Mucosa of stomach (tissue), 1 donor: ENCODE measurements around the gene ARHGAP15.

Experiments
- H3K27me3 ChIP-seq: one replicate; pipeline ENCODE4 v1.7.0; 2013; ENCODE audit warnings: mild to moderate bottlenecking, low read length; ENCODE audit not compliant: control insufficient read depth, insufficient read depth
- H3K36me3 ChIP-seq: one replicate; pipeline ENCODE4 v1.7.0; 2013; ENCODE audit warnings: low read length; ENCODE audit not compliant: control insufficient read depth, insufficient read depth
- H3K4me1 ChIP-seq: one replicate; pipeline ENCODE4 v1.7.0; 2013; ENCODE audit warnings: mild to moderate bottlenecking, low read length; ENCODE audit not compliant: control insufficient read depth, insufficient read depth
- H3K4me3 ChIP-seq: one replicate; pipeline ENCODE4 v1.7.0; 2013; ENCODE audit warnings: low read length
- H3K9ac ChIP-seq: one replicate; pipeline ENCODE4 v1.7.0; 2013; ENCODE audit warnings: mild to moderate bottlenecking, low read length, moderate library complexity
- H3K9me3 ChIP-seq: one replicate; pipeline ENCODE4 v1.7.0; 2013; ENCODE audit warnings: mild to moderate bottlenecking, low read length, moderate library complexity; ENCODE audit not compliant: control insufficient read depth
- donor health status: Pancreatic carcinoma.

Gene ARHGAP15

DNA sequence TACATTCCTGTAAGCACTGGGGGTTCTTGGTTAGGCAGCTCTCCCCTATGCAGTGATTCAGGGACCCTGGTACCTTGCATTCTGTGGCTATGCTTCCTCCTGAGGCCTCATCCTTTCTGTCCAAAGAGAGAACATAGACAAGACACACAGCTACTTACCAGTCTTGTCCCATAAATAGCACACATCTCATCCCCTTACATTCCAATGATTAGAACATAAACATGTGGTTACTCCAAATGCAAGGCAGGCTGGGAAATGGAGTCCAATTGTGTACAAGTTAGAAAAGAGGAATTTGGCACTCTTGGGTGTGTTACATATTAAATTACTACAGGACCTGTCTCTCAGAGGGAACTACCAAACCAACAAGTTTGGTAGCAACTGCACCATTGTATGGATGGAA, 171.3 kb downstream of the ARHGAP15 start:
- H3K9me3 ChIP-seq: no peaks in the 10 kb centered on the region
- no peak overlapping the region for H3K9ac ChIP-seq
- no peak overlapping the region for H3K4me3 ChIP-seq
- H3K36me3 ChIP-seq: no peaks in the 10 kb centered on the region
- H3K4me1 ChIP-seq: no peaks in the 10 kb centered on the region
- H3K27me3 ChIP-seq: no peaks in the 10 kb centered on the region

DNA sequence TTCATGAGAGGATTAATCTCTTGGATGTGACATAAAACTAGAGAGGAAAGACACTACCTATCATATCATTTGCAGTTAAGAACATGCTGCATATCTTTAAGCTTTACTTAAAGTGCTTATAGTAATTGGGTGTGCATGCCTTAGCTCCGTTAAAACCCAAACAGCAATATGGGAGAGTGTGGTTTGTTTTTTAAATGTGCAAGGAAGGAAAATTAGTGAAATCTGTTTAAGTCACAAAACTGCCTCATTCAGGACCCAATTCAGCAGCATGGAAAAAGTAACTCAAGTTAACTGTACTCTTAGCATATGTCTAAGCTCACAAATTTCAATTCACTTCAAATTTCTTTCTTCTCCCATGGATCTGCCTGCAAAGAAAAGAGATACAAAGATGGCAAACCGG, 182.2 kb downstream of the ARHGAP15 start:
- no peak overlapping the region for H3K9ac ChIP-seq

DNA sequence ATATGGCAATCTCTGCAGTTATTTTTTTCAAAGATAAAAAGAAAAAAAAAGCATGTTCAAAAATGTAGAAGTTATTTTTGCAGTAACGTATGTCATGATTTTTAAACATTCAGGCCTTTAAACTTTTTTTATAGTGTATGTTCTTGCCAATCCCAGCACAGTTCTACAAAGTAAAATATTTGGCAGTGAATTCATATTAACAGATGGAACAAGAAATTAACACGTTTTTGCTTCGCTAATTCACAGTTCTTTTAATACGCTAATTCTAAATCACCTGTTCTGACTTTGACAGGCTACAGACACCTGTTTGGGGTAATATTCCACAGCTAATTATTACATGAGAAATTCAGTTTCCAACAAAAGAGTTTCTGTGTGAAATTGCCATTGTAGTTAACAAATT, 183.2 kb downstream of the ARHGAP15 start:
- Histone ChIP-seq H3K27me3 (no peaks in the 10 kb centered on the region), H3K9me3 (no peaks in the 10 kb centered on the region), H3K4me1 (no peaks in the 10 kb centered on the region), H3K4me3 (no peak overlapping the region), H3K36me3 (no peaks in the 10 kb centered on the region), H3K9ac (no peak overlapping the region)

More for the DNA sequence above, 182.2 kb downstream of the ARHGAP15 start:
- Histone ChIP-seq H3K4me3 (no peak overlapping the region), H3K36me3 (no peaks in the 10 kb centered on the region), H3K4me1 (no peaks in the 10 kb centered on the region), H3K27me3 (no peaks in the 10 kb centered on the region), H3K9me3 (no peaks in the 10 kb centered on the region)

DNA sequence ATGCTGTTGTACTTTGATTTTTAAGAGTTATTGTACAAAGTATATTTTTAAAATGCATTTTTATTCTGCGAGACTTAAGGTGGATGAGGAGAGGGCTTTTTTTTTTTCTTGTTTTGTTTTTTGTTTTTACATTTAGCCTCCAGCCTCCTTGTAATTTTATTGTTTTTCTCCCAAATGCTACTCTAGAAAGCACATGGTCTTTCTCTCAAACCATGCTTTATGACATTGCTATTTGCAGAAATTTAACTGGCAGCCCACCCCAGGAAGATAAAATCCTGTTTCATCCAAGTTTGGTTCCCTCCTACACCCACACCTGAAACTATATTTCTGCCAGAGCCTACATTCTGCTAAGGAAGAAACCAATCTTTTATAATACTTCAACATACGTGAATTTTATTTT, 184.6 kb downstream of the ARHGAP15 start:
- no peaks in the 10 kb centered on the region for H3K4me1 ChIP-seq
- H3K27me3 ChIP-seq: no peaks in the 10 kb centered on the region
- H3K9me3 ChIP-seq: no peaks in the 10 kb centered on the region
- no peaks in the 10 kb centered on the region for H3K36me3 ChIP-seq
- no peak overlapping the region for H3K4me3 ChIP-seq
- H3K9ac ChIP-seq: no peak overlapping the region

DNA sequence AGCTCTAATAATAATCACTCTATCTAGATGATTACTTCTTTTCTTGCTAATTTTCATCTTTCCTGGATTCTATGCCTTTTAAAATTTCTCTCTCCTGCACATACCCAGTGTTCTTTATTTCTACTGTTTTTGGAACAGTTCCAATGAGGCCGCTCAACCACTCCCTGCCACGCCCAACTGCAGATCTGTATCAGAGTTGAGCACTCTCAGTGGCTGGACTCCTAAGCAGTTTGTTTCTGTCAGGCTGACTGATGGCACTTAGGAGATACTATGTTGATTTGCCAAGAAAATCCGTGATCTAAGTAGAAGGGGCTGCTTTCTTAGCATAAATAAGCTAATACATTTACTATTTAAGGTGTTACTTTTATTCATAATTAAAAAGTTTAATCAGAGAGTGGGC, 192.8 kb downstream of the ARHGAP15 start:
- H3K36me3 ChIP-seq: no peaks in the 10 kb centered on the region
- no peaks in the 10 kb centered on the region for H3K9me3 ChIP-seq
- no peaks in the 10 kb centered on the region for H3K4me1 ChIP-seq
- no peak overlapping the region for H3K9ac ChIP-seq
- H3K4me3 ChIP-seq: no peak overlapping the region
- H3K27me3 ChIP-seq: no peaks in the 10 kb centered on the region

DNA sequence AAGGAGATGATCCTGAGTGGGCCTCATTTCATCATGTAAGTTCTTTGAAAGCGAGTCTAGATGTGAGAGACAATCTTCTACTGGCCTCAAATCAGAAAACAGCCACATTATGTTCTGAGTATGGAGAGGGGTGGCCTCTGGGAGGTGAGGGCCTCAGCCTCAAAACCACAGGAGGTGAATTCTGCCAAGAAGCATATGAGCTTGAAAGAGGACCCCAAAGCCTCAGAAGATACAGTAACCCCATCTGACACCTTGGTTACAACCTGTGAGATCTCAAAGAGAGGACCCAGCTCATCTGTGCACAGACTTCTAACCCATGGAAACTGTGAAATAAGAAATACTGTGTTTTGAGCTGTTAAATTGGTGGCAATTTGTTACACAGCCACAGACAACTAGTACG, 200.1 kb downstream of the ARHGAP15 start:
- Histone ChIP-seq H3K9me3 (no peaks in the 10 kb centered on the region), H3K4me3 (no peak overlapping the region), H3K36me3 (no peaks in the 10 kb centered on the region), H3K4me1 (no peaks in the 10 kb centered on the region), H3K27me3 (no peaks in the 10 kb centered on the region), H3K9ac (no peak overlapping the region)

DNA sequence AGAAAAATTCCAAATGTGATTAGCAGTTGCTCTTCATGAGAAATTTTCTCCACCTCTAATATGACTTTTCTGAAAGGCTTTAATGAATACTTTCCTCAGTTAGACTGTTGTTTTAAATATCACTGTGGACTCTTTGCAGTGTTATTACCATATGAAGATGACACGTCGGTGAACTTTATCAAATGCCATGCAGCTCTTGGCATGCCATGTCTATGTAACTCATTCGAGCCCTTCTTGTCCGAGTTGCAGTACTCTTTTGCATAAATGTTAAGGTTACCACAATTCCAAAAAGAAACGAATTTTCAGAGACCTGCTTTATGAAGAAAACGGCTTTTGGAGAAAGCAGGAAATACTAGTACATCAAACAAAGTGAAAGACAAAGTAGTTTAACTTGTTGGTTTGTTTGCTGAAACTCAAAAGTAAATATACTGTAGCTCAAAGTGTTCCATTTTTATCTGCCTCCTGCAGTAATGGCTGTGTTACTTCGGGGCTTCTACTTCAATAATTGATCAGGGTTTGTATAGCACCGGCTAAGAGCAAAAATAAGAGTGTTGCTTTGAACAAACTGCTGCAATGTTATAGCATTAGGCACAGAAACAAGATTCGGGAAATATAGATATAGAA, 204.1 kb downstream of the ARHGAP15 start:
- Histone ChIP-seq H3K9me3 (no peaks in the 10 kb centered on the region), H3K27me3 (no peaks in the 10 kb centered on the region), H3K4me1 (no peaks in the 10 kb centered on the region), H3K9ac (no peak overlapping the region), H3K4me3 (no peak overlapping the region), H3K36me3 (no peaks in the 10 kb centered on the region)

DNA sequence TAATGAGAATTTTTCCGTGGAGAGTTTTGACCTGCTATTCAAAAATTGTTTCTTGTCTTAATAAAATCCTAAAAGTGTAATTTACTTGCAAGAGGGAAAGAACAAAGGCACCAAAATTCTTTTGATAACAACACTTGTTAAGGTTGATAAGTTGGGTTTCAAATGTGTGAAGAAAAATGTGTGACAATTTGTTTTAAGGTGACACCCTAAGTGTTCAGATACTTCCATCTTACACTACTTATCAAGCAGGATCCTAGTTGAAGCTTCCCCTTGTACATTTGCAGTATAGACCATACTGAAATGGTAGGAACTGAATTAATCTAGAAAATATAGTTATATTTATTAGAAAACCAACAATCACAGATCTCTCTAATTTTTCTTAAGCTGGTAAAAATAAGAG, 204.6 kb downstream of the ARHGAP15 start:
- Histone ChIP-seq H3K9me3 (no peaks in the 10 kb centered on the region), H3K4me3 (no peak overlapping the region), H3K4me1 (no peaks in the 10 kb centered on the region), H3K36me3 (no peaks in the 10 kb centered on the region), H3K9ac (no peak overlapping the region), H3K27me3 (no peaks in the 10 kb centered on the region)

DNA sequence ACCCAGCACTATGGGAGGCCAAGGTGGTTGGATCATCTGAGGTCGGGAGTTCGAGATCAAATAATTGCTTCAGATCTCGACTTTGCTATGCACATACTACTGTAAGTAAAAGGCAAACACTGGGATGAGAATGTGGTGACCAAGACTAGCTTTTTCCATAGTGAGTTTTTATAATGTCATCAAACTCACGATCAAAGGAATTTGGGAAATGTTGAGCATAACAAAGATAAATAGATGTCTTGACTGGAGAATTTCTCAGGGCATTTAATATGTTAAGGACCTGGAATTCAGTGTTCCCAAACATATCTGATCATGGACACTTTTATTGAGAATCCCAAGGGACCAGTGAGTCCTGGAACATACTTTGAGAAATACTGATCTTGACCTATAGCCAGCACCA, 205.6 kb downstream of the ARHGAP15 start:
- no peaks in the 10 kb centered on the region for H3K27me3 ChIP-seq

DNA sequence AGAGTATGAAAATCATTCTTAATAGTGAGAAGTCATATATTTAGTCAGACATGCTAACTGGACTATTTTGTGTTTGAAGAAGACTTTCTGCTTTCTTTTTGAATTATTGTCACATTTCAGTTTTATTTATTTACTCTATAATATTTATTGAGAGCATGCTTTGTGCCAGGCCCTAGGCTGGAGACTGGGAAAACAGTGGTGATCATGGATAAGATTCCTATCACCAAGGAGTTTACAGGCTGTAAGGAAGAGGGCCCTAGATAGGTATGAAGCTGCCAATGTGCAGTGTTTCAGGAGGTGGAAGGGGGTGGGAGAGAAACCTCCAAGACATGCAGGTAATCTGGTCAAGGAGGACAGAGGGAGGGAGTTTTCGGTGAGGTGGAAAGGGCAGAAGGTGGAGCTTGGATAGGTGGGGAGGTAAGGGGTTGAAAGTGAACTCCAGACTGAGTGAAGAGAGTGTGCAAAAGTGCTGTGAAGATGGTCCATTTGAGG, 207.5 kb downstream of the ARHGAP15 start:
- no peaks in the 10 kb centered on the region for H3K9me3 ChIP-seq
- H3K27me3 ChIP-seq: no peaks in the 10 kb centered on the region
- no peaks in the 10 kb centered on the region for H3K4me1 ChIP-seq
- H3K4me3 ChIP-seq: no peak overlapping the region
- H3K36me3 ChIP-seq: no peaks in the 10 kb centered on the region
- no peak overlapping the region for H3K9ac ChIP-seq

More for the DNA sequence above, 205.6 kb downstream of the ARHGAP15 start:
- H3K36me3 ChIP-seq: no peaks in the 10 kb centered on the region
- no peak overlapping the region for H3K4me3 ChIP-seq
- no peak overlapping the region for H3K9ac ChIP-seq
- H3K9me3 ChIP-seq: no peaks in the 10 kb centered on the region
- no peaks in the 10 kb centered on the region for H3K4me1 ChIP-seq

DNA sequence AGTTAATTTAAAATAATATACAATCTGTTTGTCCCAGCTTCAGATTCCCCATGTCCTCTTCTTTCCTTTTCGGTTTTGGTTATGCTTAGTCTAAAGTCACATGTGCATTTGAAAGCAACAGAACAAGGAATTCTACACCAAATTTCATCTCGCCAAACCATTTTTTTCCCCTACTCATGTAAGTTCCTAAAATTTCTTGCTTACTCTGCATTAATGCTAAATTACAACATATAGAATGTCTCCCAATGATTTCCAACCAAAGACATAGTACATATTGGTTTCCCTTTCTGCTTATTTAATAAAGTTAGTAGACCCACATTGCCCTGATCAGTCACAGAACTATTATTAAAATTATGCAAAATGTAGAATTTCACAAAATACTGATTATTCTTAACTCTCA, 212.3 kb downstream of the ARHGAP15 start:
- H3K4me3 ChIP-seq: no peak overlapping the region
- H3K27me3 ChIP-seq: no peaks in the 10 kb centered on the region

DNA sequence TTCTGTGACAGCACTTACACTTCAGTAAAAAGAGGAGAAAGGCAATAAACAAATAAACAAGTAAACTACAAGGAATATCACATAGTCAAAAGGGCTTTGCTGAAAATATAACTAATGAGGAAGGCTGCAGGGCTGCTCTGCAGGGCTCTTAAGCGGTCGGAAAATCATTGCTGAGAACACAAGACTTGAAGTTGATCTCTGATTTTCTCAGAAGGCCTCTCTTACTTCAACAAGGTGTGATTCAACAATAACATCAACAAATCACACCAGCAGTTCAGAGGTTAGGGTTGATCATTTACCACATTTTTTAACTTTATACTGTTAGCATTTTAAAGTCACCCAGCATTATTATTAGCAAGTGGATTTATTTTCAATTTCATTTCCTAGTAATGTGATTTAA, 215.6 kb downstream of the ARHGAP15 start:
- Histone ChIP-seq H3K9ac (no peak overlapping the region), H3K27me3 (no peaks in the 10 kb centered on the region), H3K4me1 (no peaks in the 10 kb centered on the region), H3K36me3 (no peaks in the 10 kb centered on the region), H3K9me3 (no peaks in the 10 kb centered on the region), H3K4me3 (no peak overlapping the region)

More for the DNA sequence above, 212.3 kb downstream of the ARHGAP15 start:
- H3K4me1 ChIP-seq: no peaks in the 10 kb centered on the region
- H3K9ac ChIP-seq: no peak overlapping the region
- no peaks in the 10 kb centered on the region for H3K9me3 ChIP-seq
- H3K36me3 ChIP-seq: no peaks in the 10 kb centered on the region
